Retinal pigment epithelial cell (primary cell): Measurements from ENCODE around the gene GTPBP10.

Source experiments
- DNase-seq: peaks from one replicate; pipeline ENCODE4 v3.0.0-alpha.2; 2010; ENCODE audit warnings: low read depth
- H3K4me3 ChIP-seq: 2 replicates; pipeline ENCODE4 v1.5.1; 2011; ENCODE audit warnings: mild to moderate bottlenecking, low read length, control low read depth, moderate library complexity
- CTCF ChIP-seq: conservative IDR thresholded peaks from 2 replicates; pipeline ENCODE4 v1.5.1; 2011; ENCODE audit warnings: low read depth, low read length, control low read depth, inconsistent platforms

GTPBP10 gene

GRCh38 chr7:90401989-90402388 lies 55.5 kb downstream of the GTPBP10 start:
- DNase-seq, result no peak
- TF ChIP-seq CTCF, result no peak
- H3K4me3 ChIP-seq, result no peak overlapping the region

- TF ChIP-seq CTCF, result no peak
- DNase-seq, result no peak
- peak overlapping the region; percentile 96 for H3K4me3 ChIP-seq
These were observed 56.3 kb downstream of the GTPBP10 start for GRCh38 chr7:90402785-90403173.

- no peak for TF ChIP-seq CTCF
- DNase-seq, result peak; percentile 95
These were observed 56.9 kb downstream of the GTPBP10 start, which contains the start of gene CLDN12 for GRCh38 chr7:90403174-90404113. CLDN12 (plus strand) TSS chr7:90403461; CDS start chr7:90412677, 9,216 bp downstream.

GRCh38 chr7:90404777-90405176 lies 58.3 kb downstream of the GTPBP10 start:
- no peak for TF ChIP-seq CTCF
- DNase-seq, result no peak
- no peak overlapping the region for H3K4me3 ChIP-seq

More at GRCh38 chr7:90403174-90404113, 56.9 kb downstream of the GTPBP10 start, which contains the start of gene CLDN12:
- H3K4me3 ChIP-seq, result peak within 1 kb of the TSS; percentile 96

GRCh38 chr7:90407484-90407821 lies 60.9 kb downstream of the GTPBP10 start:
- no peak for TF ChIP-seq CTCF
- no peak for DNase-seq
- H3K4me3 ChIP-seq, result no peak overlapping the region

- no peak for DNase-seq
- no peak for TF ChIP-seq CTCF
- no peak overlapping the region for H3K4me3 ChIP-seq
These were observed 61.6 kb downstream of the GTPBP10 start for GRCh38 chr7:90408142-90408541.

GRCh38 chr7:90409667-90410066 lies 63.2 kb downstream of the GTPBP10 start:
- H3K4me3 ChIP-seq, result no peak overlapping the region
- TF ChIP-seq CTCF, result no peak
- DNase-seq, result no peak
